Right renal cortex interstitium (tissue), 3 donors: Measurements from ENCODE around the gene KIF3A. TPM values are rescaled to one million over a fixed set of nuclear protein-coding genes. Genes with fewer than 3 reads are reported as not detected.
"Not testable (repeated sequence)": the region's sequence is repeated elsewhere in the genome, so short reads cannot be mapped to it uniquely, and the experiment has no call there.

Source experiments
- DNase-seq, 3 donors: peaks; one replicate each; pipeline ENCODE4 v3.0.0-alpha.2; 2013; ENCODE audit warnings: low read depth in 3 of 3, low spot score in 2 of 3
- polyA plus RNA-seq, 3 donors: library from polyadenylated mRNA; unstranded; fragments of 120-200 nt; gene quantifications; one replicate each; pipeline ENCODE4 v1.2.1, GENCODE V29; 2013; ENCODE audit not compliant: insufficient read length in 3 of 3

KIF3A gene
- polyA plus RNA-seq, 3 donors: 22.2 to 25.4 (median 23.5) TPM

- DNase-seq: no peak
Observed at GRCh38 chr5:132729896-132730295, 7.5 kb downstream of the KIF3A start.

GRCh38 chr5:132725745-132726144 is 11.6 kb downstream of the KIF3A start:
- no peak for DNase-seq

- no peak for DNase-seq
Observed at GRCh38 chr5:132718544-132719312, 18.6 kb downstream of the KIF3A start.

- no peak for DNase-seq
Observed at GRCh38 chr5:132714456-132715307, 22.7 kb downstream of the KIF3A start.

GRCh38 chr5:132708645-132709044 is 28.7 kb downstream of the KIF3A start:
- no peak for DNase-seq

GRCh38 chr5:132704875-132705274 is 32.5 kb downstream of the KIF3A start:
- no peak for DNase-seq

- DNase-seq: no peak
Observed at GRCh38 chr5:132695956-132696355, 41.4 kb downstream of the KIF3A start.

GRCh38 chr5:132692632-132692967 is 44.7 kb downstream of the KIF3A start:
- DNase-seq: no peak

- DNase-seq: not testable (repeated sequence)
Observed at GRCh38 chr5:132691755-132692631, 45.4 kb downstream of the KIF3A start.

GRCh38 chr5:132690156-132690555 is 47.2 kb downstream of the KIF3A start:
- DNase-seq: no peak

- no peak for DNase-seq
Observed at GRCh38 chr5:132689513-132689912, 47.8 kb downstream of the KIF3A start.

GRCh38 chr5:132688536-132689339 is 48.6 kb downstream of the KIF3A start:
- DNase-seq: no peak

GRCh38 chr5:132687995-132688394 is 49.4 kb downstream of the KIF3A start:
- DNase-seq: no peak

GRCh38 chr5:132686193-132686592 is 51.2 kb downstream of the KIF3A start:
- no peak for DNase-seq

- no peak for DNase-seq
Observed at GRCh38 chr5:132684922-132685720, 52.2 kb downstream of the KIF3A start.

GRCh38 chr5:132684491-132684890 is 52.9 kb downstream of the KIF3A start:
- no peak for DNase-seq

- no peak for DNase-seq
Observed at GRCh38 chr5:132681983-132682382, 55.4 kb downstream of the KIF3A start.

GRCh38 chr5:132681476-132681831 is 55.9 kb downstream of the KIF3A start:
- DNase-seq: no peak

GRCh38 chr5:132680780-132681475 is 56.4 kb downstream of the KIF3A start:
- no peak for DNase-seq
